MM.1S (cell line): ENCODE measurements around the gene PLXNA4.

Experiments used
- DNase-seq: peaks from one replicate; pipeline ENCODE4 v3.0.0-alpha.2; 2015
- H2AFZ ChIP-seq: fragments of 300-600 bp; sonication (generic); 2 replicates; pipeline ENCODE4 v1.6.0; 2016; ENCODE audit warnings: antibody characterized with exemption, low read length
- H3F3A ChIP-seq: fragments of 300-600 bp; sonication (generic); 2 replicates; pipeline ENCODE4 v1.6.1; 2016; ENCODE audit warnings: mild to moderate bottlenecking, antibody characterized with exemption, low read length, moderate library complexity, mixed read lengths; ENCODE audit not compliant: insufficient read depth
- H3K27ac ChIP-seq: fragments of 300-600 bp; sonication (generic); 2 replicates; pipeline ENCODE4 v1.5.1; 2016; ENCODE audit warnings: mild to moderate bottlenecking, low read length
- H3K27me3 ChIP-seq: fragments of 300-600 bp; sonication (generic); replicated peaks from 2 replicates; pipeline ENCODE4 v1.6.0; 2016; ENCODE audit warnings: low read length; ENCODE audit not compliant: insufficient read depth
- H3K36me3 ChIP-seq: fragments of 300-600 bp; sonication (generic); replicated peaks from 2 replicates; pipeline ENCODE4 v1.6.1; 2016; ENCODE audit warnings: mild to moderate bottlenecking, low read length, mixed read lengths; ENCODE audit not compliant: insufficient read depth
- H3K4me1 ChIP-seq: fragments of 300-600 bp; sonication (generic); 2 replicates; pipeline ENCODE4 v1.6.1; 2016; ENCODE audit warnings: low read length, mixed read lengths
- H3K4me2 ChIP-seq: fragments of 300-600 bp; sonication (generic); 2 replicates; pipeline ENCODE4 v1.6.0; 2016; ENCODE audit warnings: low read depth, low read length
- H3K4me3 ChIP-seq: fragments of 300-600 bp; sonication (generic); 2 replicates; pipeline ENCODE4 v1.5.1; 2016; ENCODE audit warnings: low read length, mixed read lengths
- H3K79me2 ChIP-seq: fragments of 300-600 bp; sonication (generic); 2 replicates; pipeline ENCODE4 v1.6.1; 2016; ENCODE audit warnings: mixed run types, low read length, mixed read lengths
- H3K9ac ChIP-seq: fragments of 300-600 bp; sonication (generic); 2 replicates; pipeline ENCODE4 v1.6.1; 2016; ENCODE audit warnings: low read length, mixed read lengths
- H3K9me2 ChIP-seq: fragments of 300-600 bp; sonication (generic); replicated peaks from 2 replicates; pipeline ENCODE4 v1.6.1; 2016; ENCODE audit warnings: mild to moderate bottlenecking, low read length, mixed read lengths; ENCODE audit not compliant: insufficient read depth
- H3K9me3 ChIP-seq: fragments of 300-600 bp; sonication (generic); replicated peaks from 2 replicates; pipeline ENCODE4 v1.6.1; 2016; ENCODE audit warnings: mild to moderate bottlenecking, low read length, mixed read lengths; ENCODE audit not compliant: insufficient read depth
- H4K20me1 ChIP-seq: fragments of 300-600 bp; sonication (generic); 2 replicates; pipeline ENCODE4 v1.6.1; 2016; ENCODE audit warnings: mild to moderate bottlenecking, low read length, moderate library complexity, mixed read lengths; ENCODE audit not compliant: insufficient read depth
- CTCF ChIP-seq: fragments of 300-600 bp; sonication (generic); IDR thresholded peaks from 2 replicates; pipeline ENCODE4 v1.5.1; 2016; ENCODE audit warnings: antibody characterized with exemption, low read length, mixed read lengths
- EZH2 ChIP-seq: fragments of 300-600 bp; sonication (generic); optimal IDR thresholded peaks from 2 replicates; pipeline ENCODE3; 2017; ENCODE audit warnings: low read depth, mild to moderate bottlenecking, antibody characterized with exemption, low read length, mixed read lengths
- EZH2phosphoT487 ChIP-seq: fragments of 300-600 bp; sonication (generic); IDR thresholded peaks from 2 replicates; pipeline ENCODE4 v1.6.1; 2018; ENCODE audit warnings: antibody characterized with exemption, low read length

PLXNA4 gene

GRCh38 chr7:132492823-132493445 is 83.3 kb downstream of the PLXNA4 start:
- no peak overlapping the region for H3K4me3 ChIP-seq

GRCh38 chr7:132491391-132491945 is 84.8 kb downstream of the PLXNA4 start:
- H3K27ac ChIP-seq: no peak overlapping the region
- no peak for DNase-seq
- H3K9me3 ChIP-seq: no peaks in the 10 kb centered on the region
- H3K36me3 ChIP-seq: no peaks in the 10 kb centered on the region
- no peaks in the 10 kb centered on the region for H3K79me2 ChIP-seq
- TF ChIP-seq CTCF: no peak
- no peak for TF ChIP-seq EZH2phosphoT487
- no peak for TF ChIP-seq EZH2
- no peaks in the 10 kb centered on the region for H3K4me1 ChIP-seq
- no peaks in the 10 kb centered on the region for H4K20me1 ChIP-seq
- H3K27me3 ChIP-seq: no peaks in the 10 kb centered on the region
- H3K9me2 ChIP-seq: no peaks in the 10 kb centered on the region
- H3F3A ChIP-seq: no peaks in the 10 kb centered on the region
- no peak overlapping the region for H3K9ac ChIP-seq
- no peak overlapping the region for H3K4me3 ChIP-seq
- H2AFZ ChIP-seq: no peak overlapping the region
- no peak overlapping the region for H3K4me2 ChIP-seq

More at GRCh38 chr7:132492823-132493445, 83.3 kb downstream of the PLXNA4 start:
- H4K20me1 ChIP-seq: no peaks in the 10 kb centered on the region
- no peaks in the 10 kb centered on the region for H3K9me2 ChIP-seq
- no peaks in the 10 kb centered on the region for H3K36me3 ChIP-seq
- no peak overlapping the region for H3K9ac ChIP-seq
- no peaks in the 10 kb centered on the region for H3K9me3 ChIP-seq
- H3K4me1 ChIP-seq: no peaks in the 10 kb centered on the region
- no peak overlapping the region for H2AFZ ChIP-seq
- no peak overlapping the region for H3K4me2 ChIP-seq
- no peaks in the 10 kb centered on the region for H3K79me2 ChIP-seq
- TF ChIP-seq CTCF: no peak
- TF ChIP-seq EZH2: no peak
- TF ChIP-seq EZH2phosphoT487: no peak
- H3F3A ChIP-seq: no peaks in the 10 kb centered on the region
- peak; percentile 25 for DNase-seq
- H3K27me3 ChIP-seq: no peaks in the 10 kb centered on the region
- H3K27ac ChIP-seq: no peak overlapping the region

GRCh38 chr7:132490474-132490873 is 85.8 kb downstream of the PLXNA4 start:
- no peak overlapping the region for H3K4me3 ChIP-seq
- H3K4me2 ChIP-seq: no peak overlapping the region
- H3K79me2 ChIP-seq: no peaks in the 10 kb centered on the region
- H3K9me3 ChIP-seq: no peaks in the 10 kb centered on the region
- H3K27ac ChIP-seq: no peak overlapping the region
- no peaks in the 10 kb centered on the region for H3K27me3 ChIP-seq
- no peaks in the 10 kb centered on the region for H4K20me1 ChIP-seq
- TF ChIP-seq EZH2 (no peak), CTCF (no peak), EZH2phosphoT487 (no peak)
- H3K36me3 ChIP-seq: no peaks in the 10 kb centered on the region
- DNase-seq: no peak
- no peaks in the 10 kb centered on the region for H3F3A ChIP-seq
- H3K9ac ChIP-seq: no peak overlapping the region
- no peak overlapping the region for H2AFZ ChIP-seq
- H3K9me2 ChIP-seq: no peaks in the 10 kb centered on the region
- H3K4me1 ChIP-seq: no peaks in the 10 kb centered on the region
